HG03565 (cell line): ENCODE data around the gene RIMBP2.

Source experiments
- ATAC-seq: cut with Tn5 transposase; IDR thresholded peaks from one replicate; pipeline ENCODE4 v1.9.1; 2021; ENCODE audit warnings: mild to moderate bottlenecking, moderate library complexity; ENCODE audit not compliant: unreplicated experiment

RIMBP2 gene

GRCh38 chr12:130520784-130521183 is 195.3 kb downstream of the RIMBP2 start:
- no peak for ATAC-seq

- no peak for ATAC-seq
Measured at GRCh38 chr12:130517588-130517987, 198.5 kb downstream of the RIMBP2 start.

- ATAC-seq: no peak
Measured at GRCh38 chr12:130514149-130514551, 201.9 kb downstream of the RIMBP2 start.

- ATAC-seq: no peak
Measured at GRCh38 chr12:130513556-130513955, 202.5 kb downstream of the RIMBP2 start.

- no peak for ATAC-seq
Measured at GRCh38 chr12:130511285-130511684, 204.8 kb downstream of the RIMBP2 start.

- ATAC-seq: no peak
Measured at GRCh38 chr12:130509454-130509853, 206.6 kb downstream of the RIMBP2 start.

GRCh38 chr12:130508847-130509246 is 207.3 kb downstream of the RIMBP2 start:
- no peak for ATAC-seq

- no peak for ATAC-seq
Measured at GRCh38 chr12:130508318-130508717, 207.8 kb downstream of the RIMBP2 start.

- ATAC-seq: no peak
Measured at GRCh38 chr12:130506844-130507243, 209.3 kb downstream of the RIMBP2 start.

GRCh38 chr12:130504840-130505175 is 211.3 kb downstream of the RIMBP2 start:
- no peak for ATAC-seq

GRCh38 chr12:130504110-130504839 is 211.8 kb downstream of the RIMBP2 start:
- no peak for ATAC-seq

- ATAC-seq: no peak
Measured at GRCh38 chr12:130501821-130502220, 214.3 kb downstream of the RIMBP2 start.

GRCh38 chr12:130500835-130501330 is 215.2 kb downstream of the RIMBP2 start:
- no peak for ATAC-seq

GRCh38 chr12:130499474-130499873 is 216.6 kb downstream of the RIMBP2 start:
- ATAC-seq: no peak

GRCh38 chr12:130498589-130499385 is 217.3 kb downstream of the RIMBP2 start:
- ATAC-seq: no peak

- no peak for ATAC-seq
Measured at GRCh38 chr12:130497991-130498390, 218.1 kb downstream of the RIMBP2 start.

- ATAC-seq: no peak
Measured at GRCh38 chr12:130497321-130497720, 218.8 kb downstream of the RIMBP2 start.

- ATAC-seq: no peak
Measured at GRCh38 chr12:130496516-130497120, 219.5 kb downstream of the RIMBP2 start.

- ATAC-seq: no peak
Measured at GRCh38 chr12:130495156-130495555, 220.9 kb downstream of the RIMBP2 start.

GRCh38 chr12:130494736-130495135 is 221.4 kb downstream of the RIMBP2 start:
- ATAC-seq: no peak

GRCh38 chr12:130493951-130494350 is 222.1 kb downstream of the RIMBP2 start:
- no peak for ATAC-seq
